HG03066 (cell line): ENCODE measurements around the gene EXT2.

ENCODE experiments used
- ATAC-seq: cut with Tn5 transposase; IDR thresholded peaks from one replicate; pipeline ENCODE4 v1.9.1; 2021; ENCODE audit warnings: low read depth; ENCODE audit not compliant: unreplicated experiment

Gene EXT2

DNA sequence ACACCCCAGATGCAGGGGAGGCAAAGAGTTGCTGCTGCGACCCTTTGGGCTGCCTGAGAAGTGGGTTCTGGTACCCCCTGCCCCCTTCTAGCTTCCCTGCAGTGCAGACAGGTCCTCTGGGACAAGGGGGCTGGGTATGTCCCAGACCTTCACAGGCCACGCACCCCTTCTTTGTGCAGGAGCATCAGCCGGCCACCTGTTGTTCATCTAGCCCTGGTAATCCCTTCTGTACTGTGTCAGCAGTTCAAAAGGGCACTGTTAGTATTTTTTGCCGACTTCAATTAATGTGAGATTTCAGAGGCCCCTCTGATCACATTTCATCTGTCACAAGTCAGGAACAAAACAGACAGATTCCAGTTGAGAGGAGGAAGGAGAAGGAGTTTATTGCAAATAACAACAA, 164.6 kb downstream of the EXT2 start:
- no peak for ATAC-seq

DNA sequence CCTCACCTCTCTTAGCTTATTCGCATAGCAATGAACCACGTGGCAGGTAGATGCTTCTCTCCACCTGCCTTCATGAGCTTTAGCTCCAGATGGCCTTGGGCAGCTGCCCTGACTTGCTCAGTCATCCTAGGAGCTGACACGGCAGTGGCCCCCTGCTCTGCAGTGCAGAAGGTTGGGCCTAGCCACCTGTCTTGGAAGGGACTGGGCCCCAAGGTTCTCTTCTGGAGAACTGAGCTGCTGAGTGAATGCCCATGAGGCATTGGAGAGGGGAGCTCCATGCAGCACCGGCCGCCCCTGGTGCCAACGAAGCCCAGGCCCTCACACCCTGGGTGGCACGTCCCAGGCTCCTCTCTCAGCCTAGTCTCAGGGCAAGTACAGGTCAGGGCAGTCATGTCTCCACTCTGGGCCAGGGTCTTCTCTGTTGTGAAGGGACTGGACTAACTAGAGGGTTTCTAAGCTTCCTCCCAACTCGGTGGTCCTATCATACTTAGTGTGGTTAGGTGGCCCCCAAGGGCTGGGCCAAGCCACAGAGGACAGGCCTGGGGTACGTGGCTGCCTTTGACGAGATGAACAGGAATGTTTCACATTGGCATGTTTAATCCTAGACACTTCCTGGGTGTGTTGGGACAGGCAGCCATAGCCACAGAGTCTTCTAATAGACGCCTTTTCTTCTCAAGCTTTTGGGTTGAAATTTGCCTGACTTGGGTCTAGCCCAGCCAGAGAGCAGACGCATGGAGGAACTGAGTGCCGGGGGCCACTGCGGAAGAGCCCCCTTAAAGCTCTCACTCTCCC, 166.5 kb downstream of the EXT2 start:
- ATAC-seq, result no peak

DNA sequence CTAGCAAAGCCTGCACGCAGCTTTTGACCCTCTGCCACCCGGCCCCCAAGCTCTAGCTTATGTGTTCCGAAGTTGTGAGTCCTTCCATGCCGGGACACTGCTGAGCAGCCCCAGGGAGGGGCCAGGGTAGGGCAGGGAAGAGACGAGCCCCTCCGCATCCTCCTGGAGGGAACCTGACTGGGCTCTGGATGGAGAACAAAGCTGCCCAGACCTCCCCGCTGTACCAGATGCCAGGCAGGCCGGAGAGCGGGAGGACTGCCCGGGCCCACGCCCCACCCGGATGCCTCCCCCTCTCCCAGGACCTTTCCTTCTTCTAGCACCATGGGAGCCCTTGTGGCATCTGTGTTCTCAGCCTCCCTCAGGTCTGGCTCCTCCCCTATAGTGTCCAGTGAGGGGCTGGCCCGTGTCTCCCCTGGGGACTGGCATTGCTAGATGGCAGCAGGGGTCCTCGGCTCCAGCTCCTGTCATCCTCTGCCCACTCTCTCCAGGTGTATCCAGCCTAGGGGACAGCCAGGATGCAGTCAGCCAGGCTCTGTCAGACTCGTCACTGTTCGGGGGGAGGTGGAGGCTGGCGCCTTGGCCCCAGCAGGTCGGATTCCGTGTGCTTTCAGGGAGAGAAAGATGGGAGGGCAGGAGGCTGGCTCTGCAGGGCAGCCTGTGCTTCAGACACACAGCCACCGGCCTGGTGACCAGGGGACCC, 168.4 kb downstream of the EXT2 start:
- no peak for ATAC-seq

DNA sequence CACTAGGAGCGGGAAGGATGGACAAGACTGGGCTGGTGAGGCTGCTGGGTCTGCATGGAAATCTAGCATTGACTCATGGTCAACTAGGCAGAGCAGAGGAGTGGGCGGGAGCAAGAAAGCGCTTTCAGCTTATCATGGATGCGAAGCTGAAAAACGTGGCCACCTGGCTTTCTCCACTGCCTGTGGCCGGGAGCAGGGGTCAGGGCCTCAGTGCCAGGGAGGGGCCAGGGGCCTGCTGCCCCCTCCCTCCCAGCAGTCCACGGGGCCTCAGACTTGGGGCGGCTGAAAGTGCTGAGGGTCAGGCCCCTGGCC, 168.9 kb downstream of the EXT2 start:
- ATAC-seq, result no peak

DNA sequence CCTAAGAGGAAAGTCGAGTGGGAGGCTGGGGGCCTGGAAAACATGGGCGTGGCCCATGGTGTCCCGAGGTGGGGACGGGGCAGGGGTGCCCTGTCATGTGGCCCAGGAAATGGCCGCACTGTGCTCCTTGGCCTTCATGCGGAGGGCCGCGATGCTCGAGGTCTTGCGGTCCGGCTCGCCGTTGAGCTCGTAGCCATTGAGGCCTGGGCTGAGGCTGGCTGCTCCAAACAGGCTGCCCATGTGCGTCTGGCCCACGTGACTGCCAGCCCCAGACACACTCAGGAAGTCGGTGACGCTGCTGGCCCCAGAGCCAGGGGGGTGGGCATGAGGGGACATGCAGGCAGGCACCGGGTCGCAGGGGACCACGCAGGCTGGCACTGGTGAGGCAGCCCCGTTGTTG, 169.3 kb downstream of the EXT2 start:
- no peak for ATAC-seq

DNA sequence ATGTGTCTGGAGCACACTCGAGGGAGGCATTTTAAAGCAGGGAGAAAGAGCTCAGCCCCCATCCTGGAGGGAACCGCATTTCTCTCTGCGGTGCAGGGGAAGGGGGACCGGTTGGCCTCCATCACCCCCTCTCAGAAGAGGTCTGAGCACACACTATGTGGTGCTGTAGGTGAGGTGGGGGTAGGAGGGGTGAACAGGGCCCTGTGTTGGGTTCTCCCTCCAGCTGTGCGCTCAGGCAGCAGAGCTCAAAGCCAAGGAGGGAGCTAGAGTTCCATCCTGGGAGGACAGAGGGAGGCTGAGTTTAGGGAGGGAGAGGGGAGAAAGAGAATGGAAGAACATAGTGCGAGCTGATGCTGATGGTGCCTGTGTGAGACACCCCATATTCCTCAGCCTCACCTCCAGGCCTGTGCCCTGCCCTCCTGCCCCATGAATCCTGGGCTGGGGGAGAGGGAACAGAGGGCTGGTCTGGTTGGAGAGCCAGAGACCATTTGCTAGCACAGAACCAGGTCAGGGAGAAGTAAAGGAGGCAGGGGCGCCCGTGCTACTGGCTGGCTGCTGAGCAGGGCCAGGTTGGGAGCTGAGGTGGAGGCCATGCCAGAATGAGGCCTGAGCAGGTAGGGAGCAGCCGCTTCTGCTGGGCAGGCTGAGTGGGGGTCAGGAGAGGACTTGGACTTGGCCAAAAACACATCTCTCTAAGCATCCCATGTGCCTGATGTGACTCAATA, 170.7 kb downstream of the EXT2 start:
- no peak for ATAC-seq

DNA sequence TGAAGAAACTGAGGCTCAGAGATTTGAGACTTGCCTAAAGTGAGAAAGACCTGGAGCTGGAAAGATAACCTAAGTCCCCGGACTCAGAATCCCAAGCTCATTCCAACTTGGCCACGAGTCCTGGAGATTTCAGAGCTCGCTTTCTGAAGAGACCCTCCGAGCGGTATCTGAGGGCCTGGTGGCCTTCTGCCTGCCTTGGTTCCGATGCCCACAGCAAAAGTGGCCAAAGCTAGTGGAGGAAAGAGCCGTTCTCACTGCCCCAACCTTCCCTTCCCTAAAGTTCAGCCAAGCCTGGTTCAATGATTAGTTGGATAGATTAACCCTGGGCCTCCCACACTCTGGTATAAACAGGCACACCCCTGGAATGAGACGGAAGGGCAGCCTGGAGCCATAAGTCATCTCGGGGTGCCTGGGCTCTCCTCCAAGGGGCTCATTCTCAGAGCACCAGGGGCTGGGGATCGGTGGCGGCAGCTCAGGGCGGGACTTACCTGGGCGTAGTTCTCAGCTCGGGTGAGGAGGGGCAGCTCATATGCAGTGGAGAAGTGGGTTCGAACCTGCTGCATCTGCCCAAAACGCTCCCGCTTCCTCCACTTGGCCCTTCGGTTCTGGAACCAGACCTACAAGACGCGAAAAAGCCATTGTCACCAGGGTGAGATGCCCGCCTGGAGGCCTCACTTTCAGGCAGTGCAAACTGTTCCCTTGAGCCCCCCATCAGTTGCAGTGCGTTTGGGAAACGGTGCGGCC, 171.7 kb downstream of the EXT2 start:
- ATAC-seq, result no peak

DNA sequence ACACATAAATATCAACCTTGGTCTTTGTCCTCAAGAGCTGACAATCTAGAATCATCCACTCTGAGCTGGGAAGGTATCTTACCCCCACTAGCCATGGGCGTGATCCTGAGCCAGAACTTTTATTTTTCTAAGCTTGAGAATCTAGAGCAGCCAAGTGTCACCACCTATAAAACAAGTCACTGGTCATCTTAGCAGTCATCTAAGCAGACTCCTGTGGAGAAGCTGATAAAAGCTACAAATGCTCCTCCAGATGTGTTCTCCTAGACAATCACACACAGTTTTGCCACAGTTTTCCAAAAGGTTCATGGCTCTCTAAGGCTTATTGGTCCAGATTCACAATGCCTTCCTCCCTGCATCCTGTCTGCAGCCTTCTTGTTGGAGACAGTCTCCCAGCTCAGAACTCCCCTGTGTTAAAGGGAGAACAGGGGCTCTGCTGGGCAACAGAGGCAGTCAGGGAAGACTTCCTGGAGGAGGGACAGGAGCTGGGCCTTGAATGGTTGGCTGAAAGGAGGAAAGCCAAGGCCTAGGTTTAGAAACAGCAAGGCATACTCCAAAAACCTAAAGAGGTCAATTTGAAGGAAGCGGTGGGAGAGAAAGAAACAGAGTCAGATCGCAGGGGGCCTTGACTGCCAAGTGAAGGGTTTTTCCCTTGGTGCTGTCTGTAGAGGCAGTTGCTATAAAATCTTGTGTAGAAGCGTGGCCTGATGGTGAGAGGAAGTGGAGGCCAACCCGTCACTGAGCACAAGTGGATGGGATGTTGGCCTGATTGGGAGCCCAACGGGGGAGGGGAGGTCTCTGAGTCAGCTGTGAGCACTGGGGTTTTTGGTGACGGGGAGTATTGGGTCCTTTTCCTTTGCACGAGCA, 172.5 kb downstream of the EXT2 start:
- ATAC-seq, result no peak

DNA sequence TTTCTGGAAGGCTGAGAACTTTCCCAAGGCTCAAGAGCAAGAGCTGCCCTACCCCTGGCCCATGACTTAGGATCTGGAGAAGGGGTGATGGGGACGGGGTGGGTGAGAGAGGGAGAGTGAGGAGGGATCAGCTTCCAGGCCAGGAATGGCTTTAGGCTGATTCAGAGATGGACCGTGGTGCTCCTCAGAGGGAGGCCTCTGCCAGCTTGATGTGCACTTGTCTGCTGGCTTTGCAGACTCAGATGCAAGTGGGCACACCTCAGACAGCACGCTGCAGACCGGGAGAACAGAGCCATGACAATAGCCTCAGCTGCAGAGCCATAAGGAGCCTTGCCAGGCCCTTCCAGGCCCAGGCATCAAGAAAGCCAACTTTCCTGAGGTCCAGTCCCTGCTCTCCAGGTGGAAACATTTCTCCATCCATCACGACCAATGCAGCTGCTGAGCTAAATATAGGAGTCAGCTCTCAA, 173.2 kb downstream of the EXT2 start:
- ATAC-seq, result no peak

DNA sequence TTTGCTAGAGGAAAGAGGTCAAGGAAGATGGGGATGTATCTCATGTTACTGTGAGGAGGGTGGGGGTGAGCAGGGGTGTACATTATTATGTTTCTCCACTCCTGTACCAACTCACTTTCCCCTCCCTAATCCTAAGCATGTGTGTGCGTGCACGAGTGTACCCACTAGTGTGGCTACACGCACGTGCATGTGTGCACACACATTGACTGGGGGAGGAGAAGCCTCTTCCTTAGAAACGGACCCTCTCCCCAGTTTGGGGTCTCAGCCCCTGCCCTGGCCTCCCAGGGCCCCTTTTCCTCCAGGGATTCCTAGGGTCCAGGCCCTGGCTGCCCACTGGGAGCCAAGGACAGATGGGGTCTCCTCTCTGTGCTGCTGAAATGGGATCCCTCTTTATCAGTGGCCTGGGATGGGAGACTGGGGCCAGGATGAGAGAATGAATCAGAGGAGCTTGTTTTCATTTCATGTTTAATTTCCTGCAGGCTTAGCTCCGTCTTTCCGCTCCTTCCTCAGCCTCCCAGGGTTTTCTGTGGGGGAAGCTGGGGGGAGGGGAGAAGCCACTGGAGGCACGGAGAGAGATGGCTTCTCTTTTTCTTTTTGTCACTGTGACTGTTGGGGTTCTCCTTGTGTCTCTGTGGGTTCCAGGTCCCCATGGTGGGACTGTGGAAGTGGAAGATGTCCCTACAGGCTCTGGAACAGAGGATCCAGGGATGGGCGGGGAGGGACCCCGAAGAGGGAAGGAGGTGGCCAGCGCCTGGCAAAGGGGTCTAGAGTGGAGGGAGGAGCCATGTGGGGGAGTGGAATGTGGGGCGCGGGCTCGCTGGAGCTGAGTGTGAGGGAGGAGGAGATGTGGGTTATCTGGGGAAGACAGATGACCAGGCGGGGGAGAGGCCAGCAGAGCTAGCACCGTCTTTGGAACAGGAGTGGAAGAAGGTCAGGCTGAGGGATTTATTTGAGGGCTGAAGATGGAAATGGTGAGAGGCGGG, 174.2 kb downstream of the EXT2 start:
- no peak for ATAC-seq

DNA sequence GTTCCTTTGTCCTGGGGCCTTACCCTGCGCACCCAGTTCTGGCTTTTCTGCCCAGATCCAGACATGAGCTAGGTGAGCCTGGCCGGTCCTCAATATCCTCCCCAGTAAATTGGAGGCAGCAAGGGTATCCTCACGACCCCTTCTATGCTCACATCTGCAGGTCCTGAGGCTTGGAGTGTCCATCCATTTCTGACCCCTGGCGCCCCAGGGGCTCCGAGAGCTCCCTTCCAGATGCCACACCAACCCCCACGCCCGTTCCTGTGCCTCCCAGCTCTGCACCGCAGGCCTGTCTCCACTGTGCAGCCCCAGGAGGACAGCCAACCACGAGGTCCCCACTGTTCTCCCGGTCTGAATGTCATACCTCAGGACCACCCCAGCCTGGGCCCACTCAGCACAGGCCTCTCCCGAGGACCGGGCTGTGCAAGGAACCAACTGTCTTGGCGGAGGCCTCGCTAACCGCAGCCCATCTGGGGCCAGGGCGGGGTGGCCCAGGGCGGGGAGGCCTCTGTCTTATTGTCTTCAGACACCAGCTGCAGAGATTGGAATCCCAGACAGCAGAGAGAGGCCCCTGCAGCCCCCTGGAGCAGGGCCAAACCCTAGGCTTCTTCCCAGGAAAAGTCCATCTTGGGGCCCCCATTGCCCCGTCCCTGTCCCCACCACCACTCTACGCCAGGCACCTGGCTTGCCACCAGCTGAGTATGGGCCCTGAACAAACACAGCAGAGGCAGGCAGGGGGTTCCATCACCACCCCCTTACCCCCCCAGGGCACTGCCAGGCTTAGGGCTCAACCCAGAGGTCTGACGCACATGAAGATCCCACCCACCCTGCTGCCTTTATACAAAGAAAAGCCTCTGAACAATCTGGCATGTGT, 175.2 kb downstream of the EXT2 start:
- ATAC-seq, result no peak

DNA sequence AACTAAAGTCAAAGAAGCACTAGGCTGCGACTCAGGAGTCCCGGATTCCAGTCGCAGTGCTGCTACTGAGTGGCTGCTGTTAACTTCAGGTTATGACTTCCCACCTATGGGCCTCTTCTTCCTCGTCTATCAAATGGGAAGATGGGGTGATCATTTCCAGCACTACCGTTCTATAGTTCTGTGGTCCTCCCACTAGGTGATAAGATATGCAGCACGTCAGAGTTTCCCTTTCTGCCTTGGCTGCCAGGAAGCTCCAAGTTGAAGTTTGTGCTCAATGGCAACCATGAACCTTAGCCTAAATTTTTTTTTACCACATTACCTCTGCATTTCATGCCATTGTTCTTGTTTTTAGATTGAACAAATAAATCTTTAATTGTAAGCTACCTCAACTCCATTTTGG, 175.8 kb downstream of the EXT2 start:
- no peak for ATAC-seq

DNA sequence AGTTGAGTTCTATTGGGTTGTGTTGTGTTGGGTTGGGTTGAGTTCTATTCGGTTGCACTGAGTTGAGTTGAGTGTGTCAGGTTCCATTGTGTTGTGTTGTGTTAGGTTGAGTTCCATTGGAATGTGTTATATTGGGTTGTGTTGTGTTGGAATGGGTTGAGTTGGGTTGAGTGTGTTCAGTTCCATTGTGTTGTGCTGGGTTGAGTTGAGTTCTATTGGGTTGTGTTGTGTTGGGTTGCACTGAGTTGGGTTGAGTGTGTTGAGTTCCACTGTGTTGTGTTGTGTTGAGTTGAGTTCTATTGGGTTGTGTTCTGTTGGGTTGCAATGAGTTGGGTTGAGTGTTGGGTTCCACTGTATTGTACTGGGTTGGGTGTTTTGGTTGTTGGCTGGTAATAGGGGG, 178.9 kb downstream of the EXT2 start:
- ATAC-seq, result no peak

DNA sequence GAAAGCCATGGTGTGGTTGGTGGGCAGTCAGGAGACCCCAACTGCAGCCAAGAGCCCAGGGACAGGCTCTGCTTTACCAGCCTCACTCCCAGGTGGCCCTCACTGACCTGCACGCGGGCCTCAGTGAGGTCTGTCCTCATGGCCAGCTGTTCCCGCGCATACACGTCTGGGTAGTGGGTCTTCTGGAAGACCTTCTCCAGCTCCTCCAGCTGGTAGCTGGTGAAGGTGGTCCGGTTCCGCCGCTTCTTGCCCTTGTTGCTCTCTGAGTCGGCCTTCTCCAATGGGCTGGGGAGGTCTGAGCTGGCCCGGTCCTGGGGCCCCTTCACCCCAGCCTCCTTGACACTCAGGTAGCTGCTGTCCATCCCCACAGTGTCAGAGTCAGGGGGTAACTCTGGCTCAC, 179.8 kb downstream of the EXT2 start:
- no peak for ATAC-seq

DNA sequence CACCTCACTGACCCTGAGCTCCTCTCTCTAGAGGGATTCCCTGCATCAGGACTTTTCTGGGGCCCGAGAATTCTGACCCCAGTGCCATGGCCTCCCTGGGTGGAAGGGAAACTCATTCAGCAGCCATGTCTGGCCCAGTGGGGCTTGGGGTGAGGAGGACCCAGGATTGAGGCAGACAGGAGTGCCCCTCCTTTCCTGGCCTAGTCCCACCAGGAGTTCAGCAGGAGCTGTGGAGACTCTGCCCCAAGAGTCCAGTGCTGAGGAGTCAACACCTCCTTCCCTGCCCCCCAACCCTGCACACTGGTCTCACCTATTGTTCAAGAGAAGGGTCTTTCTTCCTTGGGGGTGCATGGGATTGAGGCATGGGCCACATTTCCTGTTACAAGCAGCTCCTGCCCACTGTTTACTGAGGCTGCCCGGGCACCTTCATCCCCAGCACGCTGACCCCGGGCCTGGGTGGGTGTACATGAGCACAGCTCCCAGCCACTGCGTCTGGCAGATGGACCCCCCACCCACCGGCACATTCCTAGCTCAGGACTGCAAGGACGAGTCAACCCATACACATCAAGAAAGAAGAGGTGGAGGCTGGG, 180.6 kb downstream of the EXT2 start:
- ATAC-seq, result no peak

DNA sequence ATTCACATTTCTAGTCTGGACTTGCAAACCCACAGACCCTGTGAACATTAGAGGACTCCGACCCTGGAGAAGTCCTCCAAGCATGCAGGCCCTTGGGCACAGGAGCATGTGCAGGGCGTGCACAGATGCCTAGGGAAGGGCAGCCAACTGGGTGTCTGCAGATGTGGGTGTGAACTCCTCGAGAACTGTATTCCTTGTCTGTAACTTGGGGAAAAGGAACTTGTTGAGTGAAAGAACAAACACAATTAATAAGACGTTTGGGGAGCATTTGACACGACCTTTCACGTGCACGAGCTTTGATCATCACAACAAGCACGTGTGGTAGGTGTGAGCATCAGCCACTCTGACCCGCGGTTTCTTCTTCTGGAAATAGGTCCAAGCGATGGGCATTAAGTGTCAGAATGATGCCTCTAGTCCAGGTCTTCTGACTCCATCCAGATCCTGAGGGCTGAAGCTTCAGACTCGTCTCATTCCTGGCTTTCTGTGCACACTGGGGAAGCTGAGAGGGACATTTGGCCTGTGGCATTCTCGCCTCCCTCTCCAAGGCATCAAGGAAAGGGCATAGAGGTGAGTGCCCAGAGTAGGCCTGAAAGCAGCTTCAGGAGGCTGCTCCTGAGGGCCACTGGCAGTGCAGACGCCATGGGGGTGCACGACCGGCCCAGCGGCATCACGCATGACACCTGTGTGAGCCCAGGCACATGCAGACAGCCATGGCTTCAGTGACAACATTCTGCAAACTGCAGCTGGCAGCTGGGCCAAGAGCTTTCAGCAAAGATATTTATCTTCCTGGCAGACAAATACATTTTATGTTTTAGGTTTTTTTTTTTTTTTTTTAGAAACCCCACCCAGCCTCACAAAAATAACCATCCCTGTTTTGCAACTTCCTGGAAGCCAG, 182.0 kb downstream of the EXT2 start:
- no peak for ATAC-seq

DNA sequence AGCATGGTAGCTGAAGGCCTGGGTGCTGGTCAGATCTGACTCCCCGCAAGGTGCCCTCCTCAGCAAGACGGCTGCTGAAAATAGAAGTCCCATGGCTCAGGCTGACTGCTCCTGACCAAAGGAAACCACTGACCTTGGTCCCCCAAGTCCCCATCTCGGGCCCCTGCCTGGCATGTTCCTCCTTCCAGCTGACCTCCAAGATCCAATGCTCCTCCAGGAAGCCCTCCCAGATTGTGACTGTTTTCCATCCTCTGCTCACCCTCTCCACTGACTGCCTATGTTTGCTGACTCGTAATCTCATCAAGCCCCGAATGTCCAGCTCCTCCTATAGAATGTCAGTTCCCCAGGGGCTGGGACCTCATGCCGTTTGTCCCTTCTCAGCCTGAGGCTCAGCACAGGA, 184.0 kb downstream of the EXT2 start:
- no peak for ATAC-seq
